ENCODE measurements around the gene PEX11A. TPM values are rescaled to one million over a fixed set of nuclear protein-coding genes. Genes with fewer than 3 reads are reported as not detected.

Gene PEX11A
- total RNA-seq, 4 donors from 2014 or later, result 7.2 to 15.5 (median 9.7) TPM

- Histone ChIP-seq H3K4me3 (no peak overlapping the region), H3K36me3 (peaks cover 0 to 79% (median 0%) of the 10 kb centered on the region in 3 donors), H3K9me3 (no peaks in the 10 kb centered on the region), H3K4me1 (no peaks in the 10 kb centered on the region), H3K27ac (no peak overlapping the region), H3K27me3 (no peaks in the 10 kb centered on the region)
- 86 to 88% methylated on average over 7 to 10 of the region's 10 CpGs for WGBS, 2 donors
- TF ChIP-seq CTCF (IDR thresholded peaks at IDR 0.05) (no peak), POLR2A (IDR thresholded peaks at IDR 0.05) (no peak), EP300 (IDR thresholded peaks at IDR 0.05) (no peak)
- no peak for DNase-seq (ENCODE audit: low spot score in 2 of 2)
Measured at GRCh38 chr15:89631902-89632264, 58.7 kb downstream of the PEX11A start.

Small RNAs within 50 kb of the gene (small RNA-seq; reads per million reads assigned to genes)
- not detected for gene RNU6-132P

Other genes starting within 250 kb of the PEX11A start
- gene RHCG, start 194.2 kb downstream of the PEX11A start, total RNA-seq, result 1 to 10 TPM in 1 of 4 donors, not detected in 3; 4.8 TPM
- gene TICRR, start 115.3 kb downstream of the PEX11A start, total RNA-seq, result under 1 TPM in 1 of 4 donors, not detected in 3; 0.60 TPM
- gene KIF7, start 35.3 kb downstream of the PEX11A start, total RNA-seq, result 10 to 100 TPM in 3 of 4 donors, 1 to 10 TPM in 1; 7.2 to 41.1 (median 20.8) TPM
- gene PLIN1, start 11.4 kb downstream of the PEX11A start, total RNA-seq, result 100 to 1,000 TPM; 144 to 392 (median 300) TPM
- gene WDR93, start 57 bp upstream of the PEX11A start, total RNA-seq, result under 1 TPM in 2 of 4 donors, not detected in 2; 0.21 to 0.39 TPM
- 10 to 100 TPM in 1 of 4 donors, 1 to 10 TPM in 3; 3.5 to 10.5 (median 6.2) TPM for gene MESP1, start 60.5 kb upstream of the PEX11A start, total RNA-seq
- 1 to 10 TPM in 1 of 4 donors, not detected in 3; 1.5 TPM for gene MESP2, start 85.6 kb upstream of the PEX11A start, total RNA-seq
- 10 to 100 TPM; 47.2 to 79.2 (median 72.1) TPM for gene ANPEP, start 124.1 kb upstream of the PEX11A start, total RNA-seq
- gene AP3S2, start 203.2 kb upstream of the PEX11A start, total RNA-seq, result 10 to 100 TPM; 49.2 to 61.4 (median 52.2) TPM
- gene ARPIN, start 222.2 kb upstream of the PEX11A start, total RNA-seq, result 10 to 100 TPM; 21.0 to 32.6 (median 25.6) TPM